Thyroid gland (tissue), 4 donors: ENCODE results near the gene UNCX.

Experiments
- CTCF ChIP-seq, 6 experiments: fragments of 200-600 bp in 3 of 6; fragments of 450-650 bp in 3 of 6; sonication (generic) in 3 of 6; IDR thresholded peaks; one replicate each; pipeline ENCODE4 v1.5.1; 2016 to 2019; ENCODE audit warnings: antibody characterized with exemption in 6 of 6, mild to moderate bottlenecking in 2 of 6, inconsistent platforms in 1 of 6, moderate library complexity in 1 of 6
- POLR2A ChIP-seq, 2 donors: fragments of 450-650 bp; IDR thresholded peaks; one replicate each; pipeline ENCODE4 v1.6.1; 2017; ENCODE audit warnings: antibody characterized with exemption in 2 of 2, mild to moderate bottlenecking in 2 of 2, moderate library complexity in 1 of 2

GRCh38 chr7:1274876-1275375 is 42.3 kb downstream of the UNCX start:
- no peak for TF ChIP-seq CTCF (IDR thresholded peaks at IDR 0.05)
- no peak for TF ChIP-seq POLR2A (IDR thresholded peaks at IDR 0.05)
